Measurements from ENCODE around the gene PPEF1. TPM values are rescaled to one million over a fixed set of nuclear protein-coding genes. Genes with fewer than 3 reads are reported as not detected.

PPEF1 gene
- total and polyA plus RNA-seq, 4 donors: 0.09 TPM; not detected in 3

DNA sequence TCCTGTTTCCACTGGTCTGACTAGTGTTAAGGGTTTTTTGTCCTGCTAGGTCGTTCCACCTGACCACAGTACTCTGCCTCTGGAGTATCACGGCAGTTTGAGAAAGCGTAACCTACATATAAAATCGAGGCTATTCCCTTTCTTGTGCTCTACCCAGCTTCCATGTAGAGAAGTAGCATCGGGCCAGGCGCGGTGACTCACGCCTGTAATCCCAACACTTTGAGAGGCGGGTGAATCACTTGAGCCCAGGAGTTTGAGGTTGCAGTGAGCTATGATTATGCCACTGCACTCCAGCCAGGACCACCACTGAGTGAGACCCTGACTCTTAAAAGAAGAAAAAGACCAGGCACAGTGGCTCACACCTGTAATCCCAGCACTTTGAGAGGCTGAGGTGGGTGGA lies 7.5 kb downstream of the PPEF1 start (continued):
- no peak for TF ChIP-seq SP1 (IDR thresholded peaks at IDR 0.05)

DNA sequence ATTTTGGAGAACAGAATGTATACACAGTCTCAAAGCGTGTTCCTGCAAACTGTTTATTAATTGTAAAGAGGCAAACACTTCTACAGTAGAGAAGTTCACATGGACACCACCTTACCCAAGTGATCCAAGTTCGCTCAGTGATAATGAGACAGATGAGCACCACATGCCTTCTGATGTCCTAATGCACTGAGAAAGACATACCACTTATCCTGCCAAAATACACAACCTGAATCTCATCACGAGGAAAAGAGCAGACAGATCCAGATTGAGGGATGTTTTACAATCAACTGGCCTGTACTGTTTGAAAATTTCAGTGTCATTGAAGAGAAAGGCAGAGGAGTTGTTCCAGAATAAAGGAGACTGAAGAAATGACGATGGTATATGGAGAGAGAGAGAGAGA lies 12.4 kb downstream of the PPEF1 start:
- Histone ChIP-seq H3K4me3 (ENCODE audit: low read depth in 1 of 3, low read length in 3 of 3) (no peak overlapping the region), H3K27ac (ENCODE audit: low read depth in 1 of 2, low read length in 2 of 2) (no peak overlapping the region), H3K4me1 (ENCODE audit: control insufficient read depth in 4 of 4, insufficient read depth in 4 of 4, low read length in 3 of 4) (peaks cover 0 to 3% (median 0%) of the 10 kb centered on the region in 4 donors), H3K27me3 (ENCODE audit: control insufficient read depth in 4 of 4, insufficient read depth in 4 of 4, low read length in 3 of 4) (no peaks in the 10 kb centered on the region), H3K36me3 (ENCODE audit: control insufficient read depth in 4 of 4, insufficient read depth in 3 of 4, low read depth in 1 of 4, low read length in 3 of 4) (no peaks in the 10 kb centered on the region), H3K9me3 (ENCODE audit: control insufficient read depth in 4 of 4, low read length in 3 of 4) (no peaks in the 10 kb centered on the region), H3K9ac (ENCODE audit: low read depth in 1 of 2, low read length in 2 of 2) (no peak overlapping the region)
- DNase-seq (ENCODE audit: low spot score): no peak
- peak in 1 of 2 donors; percentile 5 for TF ChIP-seq HNF4A (conservative IDR thresholded peaks at IDR 0.05)
- no peak for TF ChIP-seq SP1 (IDR thresholded peaks at IDR 0.05)
- WGBS: 67% methylated on average over 4 of the region's 4 CpGs

DNA sequence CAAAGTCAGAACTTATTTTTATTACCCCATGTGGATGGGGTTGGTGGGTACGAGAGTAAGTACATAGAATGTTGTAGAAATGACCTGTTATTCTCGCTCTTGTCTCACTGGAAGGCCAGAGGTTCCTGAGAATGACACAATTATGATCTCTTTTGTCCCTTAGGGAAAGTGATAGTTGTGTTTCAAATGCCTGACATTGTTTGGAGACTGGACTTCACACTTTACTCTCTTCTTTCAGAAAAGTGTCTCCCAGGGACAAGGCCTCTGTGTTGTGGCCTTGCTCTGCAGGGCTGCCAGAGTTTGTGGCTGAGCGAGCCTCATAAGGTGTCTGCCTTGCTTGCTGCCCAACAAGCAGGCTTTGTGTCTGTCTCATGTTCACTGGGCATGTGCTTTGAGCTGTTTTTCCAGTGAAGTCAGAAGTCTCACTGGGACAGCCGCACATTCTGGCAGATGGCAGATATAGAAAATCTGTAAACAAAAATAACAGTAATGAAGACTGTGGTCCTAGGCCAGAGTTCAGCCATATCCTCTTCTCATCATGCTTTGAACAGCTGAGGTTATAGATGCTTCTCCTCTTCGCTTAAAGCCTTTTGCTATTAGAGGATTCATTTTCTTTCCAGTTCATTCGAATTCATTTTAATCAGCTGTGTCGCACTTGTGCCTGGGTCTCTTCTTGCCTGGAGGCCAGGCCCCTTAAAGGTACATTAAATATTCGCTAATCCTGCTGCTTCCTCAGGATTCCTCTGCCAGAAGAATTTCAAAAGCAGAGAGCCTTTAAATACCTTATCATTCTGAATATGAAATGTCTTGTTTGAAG lies 14.4 kb downstream of the PPEF1 start:
- no peaks in the 10 kb centered on the region for H3K4me1 ChIP-seq (ENCODE audit: control insufficient read depth in 4 of 4, insufficient read depth in 4 of 4, low read length in 3 of 4)
- DNase-seq (ENCODE audit: low spot score): no peak
- TF ChIP-seq HNF4A (conservative IDR thresholded peaks at IDR 0.05) (no peak), TAF1 (conservative IDR thresholded peaks at IDR 0.05) (no peak), RAD21 (IDR thresholded peaks at IDR 0.05) (no peak)
- no peak overlapping the region for H3K27ac ChIP-seq (ENCODE audit: low read depth in 1 of 2, low read length in 2 of 2)
- H3K9me3 ChIP-seq (ENCODE audit: control insufficient read depth in 4 of 4, low read length in 3 of 4): no peaks in the 10 kb centered on the region
- H3K36me3 ChIP-seq (ENCODE audit: control insufficient read depth in 4 of 4, insufficient read depth in 3 of 4, low read depth in 1 of 4, low read length in 3 of 4): no peaks in the 10 kb centered on the region
- no peak overlapping the region for H3K9ac ChIP-seq (ENCODE audit: low read depth in 1 of 2, low read length in 2 of 2)
- H3K4me3 ChIP-seq (ENCODE audit: low read depth in 1 of 3, low read length in 3 of 3): no peak overlapping the region
- WGBS: 88% methylated on average over 8 of the region's 8 CpGs
- no peaks in the 10 kb centered on the region for H3K27me3 ChIP-seq (ENCODE audit: control insufficient read depth in 4 of 4, insufficient read depth in 4 of 4, low read length in 3 of 4)

DNA sequence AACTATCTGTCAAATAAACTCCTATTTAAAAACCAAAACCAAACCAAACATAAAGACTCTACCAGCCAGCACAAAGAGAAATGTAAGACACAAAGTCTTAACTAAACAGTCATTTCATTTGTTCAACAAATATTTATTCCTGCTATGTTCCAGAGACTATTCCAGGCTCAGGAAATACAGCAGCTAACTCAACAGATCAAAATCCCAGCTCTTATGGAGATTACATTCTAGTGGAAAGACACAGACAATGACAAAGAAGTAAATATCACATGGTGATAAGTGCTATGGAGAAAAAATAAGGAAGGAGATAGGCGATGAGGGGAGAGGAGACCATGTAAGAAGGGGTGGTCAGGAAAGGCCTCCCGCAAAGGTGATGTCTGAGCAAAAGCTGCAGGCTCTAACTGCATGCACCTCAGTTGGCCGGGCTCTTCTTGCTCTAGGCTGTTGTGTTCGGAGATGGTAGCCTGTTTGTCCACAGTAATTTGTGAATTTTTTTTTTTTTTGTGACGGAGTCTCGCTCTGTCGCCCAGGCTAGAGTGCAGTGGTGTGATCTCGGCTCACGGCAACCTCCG lies 15.1 kb downstream of the PPEF1 start:
- H3K9ac ChIP-seq (ENCODE audit: low read depth in 1 of 2, low read length in 2 of 2): no peak overlapping the region
- TF ChIP-seq, protein P1, sequence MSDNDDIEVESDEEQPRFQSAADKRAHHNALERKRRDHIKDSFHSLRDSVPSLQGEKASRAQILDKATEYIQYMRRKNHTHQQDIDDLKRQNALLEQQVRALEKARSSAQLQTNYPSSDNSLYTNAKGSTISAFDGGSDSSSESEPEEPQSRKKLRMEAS (IDR thresholded peaks at IDR 0.05): no peak
- no peak for TF ChIP-seq GABPA (IDR thresholded peaks at IDR 0.05 in 1 of 2, conservative IDR thresholded peaks at IDR 0.05 in 1 of 2)
- no peak for TF ChIP-seq RXRA (IDR thresholded peaks at IDR 0.05)
- no peak for TF ChIP-seq FOXA1 (IDR thresholded peaks at IDR 0.05)
- TF ChIP-seq RAD21 (IDR thresholded peaks at IDR 0.05): no peak
- no peak for TF ChIP-seq SP1 (IDR thresholded peaks at IDR 0.05)
- TF ChIP-seq TAF1 (conservative IDR thresholded peaks at IDR 0.05): no peak
- TF ChIP-seq JUND (IDR thresholded peaks at IDR 0.05): no peak
- TF ChIP-seq, protein P2, sequence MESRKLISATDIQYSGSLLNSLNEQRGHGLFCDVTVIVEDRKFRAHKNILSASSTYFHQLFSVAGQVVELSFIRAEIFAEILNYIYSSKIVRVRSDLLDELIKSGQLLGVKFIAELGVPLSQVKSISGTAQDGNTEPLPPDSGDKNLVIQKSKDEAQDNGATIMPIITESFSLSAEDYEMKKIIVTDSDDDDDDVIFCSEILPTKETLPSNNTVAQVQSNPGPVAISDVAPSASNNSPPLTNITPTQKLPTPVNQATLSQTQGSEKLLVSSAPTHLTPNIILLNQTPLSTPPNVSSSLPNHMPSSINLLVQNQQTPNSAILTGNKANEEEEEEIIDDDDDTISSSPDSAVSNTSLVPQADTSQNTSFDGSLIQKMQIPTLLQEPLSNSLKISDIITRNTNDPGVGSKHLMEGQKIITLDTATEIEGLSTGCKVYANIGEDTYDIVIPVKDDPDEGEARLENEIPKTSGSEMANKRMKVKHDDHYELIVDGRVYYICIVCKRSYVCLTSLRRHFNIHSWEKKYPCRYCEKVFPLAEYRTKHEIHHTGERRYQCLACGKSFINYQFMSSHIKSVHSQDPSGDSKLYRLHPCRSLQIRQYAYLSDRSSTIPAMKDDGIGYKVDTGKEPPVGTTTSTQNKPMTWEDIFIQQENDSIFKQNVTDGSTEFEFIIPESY (IDR thresholded peaks at IDR 0.05): no peak
- TF ChIP-seq HNF4A (conservative IDR thresholded peaks at IDR 0.05): no peak
- TF ChIP-seq, protein P3, sequence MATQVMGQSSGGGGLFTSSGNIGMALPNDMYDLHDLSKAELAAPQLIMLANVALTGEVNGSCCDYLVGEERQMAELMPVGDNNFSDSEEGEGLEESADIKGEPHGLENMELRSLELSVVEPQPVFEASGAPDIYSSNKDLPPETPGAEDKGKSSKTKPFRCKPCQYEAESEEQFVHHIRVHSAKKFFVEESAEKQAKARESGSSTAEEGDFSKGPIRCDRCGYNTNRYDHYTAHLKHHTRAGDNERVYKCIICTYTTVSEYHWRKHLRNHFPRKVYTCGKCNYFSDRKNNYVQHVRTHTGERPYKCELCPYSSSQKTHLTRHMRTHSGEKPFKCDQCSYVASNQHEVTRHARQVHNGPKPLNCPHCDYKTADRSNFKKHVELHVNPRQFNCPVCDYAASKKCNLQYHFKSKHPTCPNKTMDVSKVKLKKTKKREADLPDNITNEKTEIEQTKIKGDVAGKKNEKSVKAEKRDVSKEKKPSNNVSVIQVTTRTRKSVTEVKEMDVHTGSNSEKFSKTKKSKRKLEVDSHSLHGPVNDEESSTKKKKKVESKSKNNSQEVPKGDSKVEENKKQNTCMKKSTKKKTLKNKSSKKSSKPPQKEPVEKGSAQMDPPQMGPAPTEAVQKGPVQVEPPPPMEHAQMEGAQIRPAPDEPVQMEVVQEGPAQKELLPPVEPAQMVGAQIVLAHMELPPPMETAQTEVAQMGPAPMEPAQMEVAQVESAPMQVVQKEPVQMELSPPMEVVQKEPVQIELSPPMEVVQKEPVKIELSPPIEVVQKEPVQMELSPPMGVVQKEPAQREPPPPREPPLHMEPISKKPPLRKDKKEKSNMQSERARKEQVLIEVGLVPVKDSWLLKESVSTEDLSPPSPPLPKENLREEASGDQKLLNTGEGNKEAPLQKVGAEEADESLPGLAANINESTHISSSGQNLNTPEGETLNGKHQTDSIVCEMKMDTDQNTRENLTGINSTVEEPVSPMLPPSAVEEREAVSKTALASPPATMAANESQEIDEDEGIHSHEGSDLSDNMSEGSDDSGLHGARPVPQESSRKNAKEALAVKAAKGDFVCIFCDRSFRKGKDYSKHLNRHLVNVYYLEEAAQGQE (IDR thresholded peaks at IDR 0.05): no peak
- TF ChIP-seq HNF4G (IDR thresholded peaks at IDR 0.05): no peak
- no peak for TF ChIP-seq NR2F2 (IDR thresholded peaks at IDR 0.05)
- TF ChIP-seq, protein P4, sequence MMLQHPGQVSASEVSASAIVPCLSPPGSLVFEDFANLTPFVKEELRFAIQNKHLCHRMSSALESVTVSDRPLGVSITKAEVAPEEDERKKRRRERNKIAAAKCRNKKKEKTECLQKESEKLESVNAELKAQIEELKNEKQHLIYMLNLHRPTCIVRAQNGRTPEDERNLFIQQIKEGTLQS (IDR thresholded peaks at IDR 0.05): no peak
- TF ChIP-seq, protein P5, sequence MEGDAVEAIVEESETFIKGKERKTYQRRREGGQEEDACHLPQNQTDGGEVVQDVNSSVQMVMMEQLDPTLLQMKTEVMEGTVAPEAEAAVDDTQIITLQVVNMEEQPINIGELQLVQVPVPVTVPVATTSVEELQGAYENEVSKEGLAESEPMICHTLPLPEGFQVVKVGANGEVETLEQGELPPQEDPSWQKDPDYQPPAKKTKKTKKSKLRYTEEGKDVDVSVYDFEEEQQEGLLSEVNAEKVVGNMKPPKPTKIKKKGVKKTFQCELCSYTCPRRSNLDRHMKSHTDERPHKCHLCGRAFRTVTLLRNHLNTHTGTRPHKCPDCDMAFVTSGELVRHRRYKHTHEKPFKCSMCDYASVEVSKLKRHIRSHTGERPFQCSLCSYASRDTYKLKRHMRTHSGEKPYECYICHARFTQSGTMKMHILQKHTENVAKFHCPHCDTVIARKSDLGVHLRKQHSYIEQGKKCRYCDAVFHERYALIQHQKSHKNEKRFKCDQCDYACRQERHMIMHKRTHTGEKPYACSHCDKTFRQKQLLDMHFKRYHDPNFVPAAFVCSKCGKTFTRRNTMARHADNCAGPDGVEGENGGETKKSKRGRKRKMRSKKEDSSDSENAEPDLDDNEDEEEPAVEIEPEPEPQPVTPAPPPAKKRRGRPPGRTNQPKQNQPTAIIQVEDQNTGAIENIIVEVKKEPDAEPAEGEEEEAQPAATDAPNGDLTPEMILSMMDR (IDR thresholded peaks at IDR 0.05; ENCODE audit: low read depth, low read length, missing input control): no peak
- no peak for TF ChIP-seq FOXA2 (IDR thresholded peaks at IDR 0.05)
- TF ChIP-seq EGR1 (IDR thresholded peaks at IDR 0.05; ENCODE audit: low read depth in 2 of 2): no peak
- no peak for TF ChIP-seq YY1 (IDR thresholded peaks at IDR 0.05)
- no peak for DNase-seq (ENCODE audit: low spot score)
- H3K4me1 ChIP-seq (ENCODE audit: control insufficient read depth in 4 of 4, insufficient read depth in 4 of 4, low read length in 3 of 4): no peaks in the 10 kb centered on the region
- H3K27me3 ChIP-seq (ENCODE audit: control insufficient read depth in 4 of 4, insufficient read depth in 4 of 4, low read length in 3 of 4): no peaks in the 10 kb centered on the region
- WGBS: 94% methylated on average over 10 of the region's 10 CpGs
- H3K27ac ChIP-seq (ENCODE audit: low read depth in 1 of 2, low read length in 2 of 2): no peak overlapping the region
- H3K4me3 ChIP-seq (ENCODE audit: low read depth in 1 of 3, low read length in 3 of 3): no peak overlapping the region
- no peaks in the 10 kb centered on the region for H3K9me3 ChIP-seq (ENCODE audit: control insufficient read depth in 4 of 4, low read length in 3 of 4)
- H3K36me3 ChIP-seq (ENCODE audit: control insufficient read depth in 4 of 4, insufficient read depth in 3 of 4, low read depth in 1 of 4, low read length in 3 of 4): no peaks in the 10 kb centered on the region
